B cell (primary cell): Measurements from ENCODE around the gene TMEM87B. TPM values are rescaled to one million over a fixed set of nuclear protein-coding genes. Genes with fewer than 3 reads are reported as not detected.

Experiments used
- ATAC-seq: fragments of 200-7000 bp; cut with Tn5 transposase; one replicate; pipeline ENCODE4 v1.10.0; 2021; ENCODE audit warnings: low read depth, mild to moderate bottlenecking, moderate number of reproducible peaks, moderate library complexity
- CTCF ChIA-PET: fragments of 350-600 bp; sonication (Branson Sonifier 250); formaldehyde crosslinking; loops from one replicate; lab custom pipeline; 2021; ENCODE audit warnings: antibody characterized with exemption, inconsistent platforms; lab: Charles Lee
- POLR2A ChIA-PET: fragments of 350-600 bp; sonication (Branson Sonifier 250); formaldehyde crosslinking; loops from one replicate; lab custom pipeline; 2021; ENCODE audit warnings: antibody characterized with exemption; lab: Charles Lee
- DNase-seq: peaks from one replicate; pipeline ENCODE4 v3.0.0; 2013
- H2AFZ ChIP-seq: 2 replicates; pipeline ENCODE4 v1.6.1; 2012; ENCODE audit warnings: mild to moderate bottlenecking, low read depth, low read length; ENCODE audit not compliant: insufficient read depth, poor library complexity, severe bottlenecking
- H3K27ac ChIP-seq, 2 donors: 1 replicate in 1 of 2; 2 replicates in 1 of 2; pipeline ENCODE4 v1.5.1; 2012 to 2013; ENCODE audit warnings: low read length in 2 of 2, mild to moderate bottlenecking in 2 of 2, moderate library complexity in 1 of 2
- H3K27me3 ChIP-seq, 4 experiments: fragments of 200-600 bp in 1 of 4; sonication (generic) in 1 of 4; replicated peaks in 1 of 4; 1 replicate in 2 of 4; 2 replicates in 2 of 4; pipeline versions ENCODE4 v1.6.1 to v1.7.0; 2013 to 2016; ENCODE audit warnings: low read length in 3 of 4, mild to moderate bottlenecking in 2 of 4, mixed read lengths in 1 of 4, moderate library complexity in 1 of 4; ENCODE audit not compliant: insufficient read depth in 4 of 4, control insufficient read depth in 3 of 4; ENCODE audit errors: control extremely low read depth in 1 of 4
- H3K36me3 ChIP-seq, 2 experiments: replicated peaks in 1 of 2; 1 replicate in 1 of 2; 2 replicates in 1 of 2; pipeline versions ENCODE4 v1.6.1 to v1.7.1; 2013; ENCODE audit warnings: low read length in 1 of 2; ENCODE audit not compliant: insufficient read depth in 2 of 2, control insufficient read depth in 1 of 2; ENCODE audit errors: control extremely low read depth in 1 of 2, extremely low read depth in 1 of 2
- H3K4me1 ChIP-seq, 2 donors: fragments of 200-600 bp in 1 of 2; sonication (generic) in 1 of 2; 1 replicate in 1 of 2; 2 replicates in 1 of 2; pipeline versions ENCODE4 v1.5.1 to v1.6.1; 2013 to 2017; ENCODE audit warnings: low read length in 2 of 2; ENCODE audit not compliant: control insufficient read depth in 2 of 2, insufficient read depth in 2 of 2
- H3K4me2 ChIP-seq: replicated peaks from 2 replicates; pipeline ENCODE3; 2012; ENCODE audit warnings: mild to moderate bottlenecking, low read depth, low read length; ENCODE audit not compliant: poor library complexity, severe bottlenecking
- H3K4me3 ChIP-seq, 5 experiments: fragments of 200-600 bp in 1 of 5; sonication (generic) in 1 of 5; 1 replicate in 3 of 5; 2 replicates in 2 of 5; pipeline versions ENCODE4 v1.5.1 to v1.7.0; 2011 to 2016; ENCODE audit warnings: low read length in 4 of 5, mild to moderate bottlenecking in 4 of 5, low read depth in 2 of 5, control low read depth in 1 of 5, moderate library complexity in 1 of 5; ENCODE audit not compliant: insufficient read depth in 1 of 5; ENCODE audit errors: control extremely low read depth in 1 of 5, extremely low read depth in 1 of 5
- H3K79me2 ChIP-seq: fragments of 200-600 bp; sonication (generic); one replicate; pipeline ENCODE4 v1.6.0; 2016; ENCODE audit warnings: low read length; ENCODE audit not compliant: control insufficient read depth, insufficient read depth
- H3K9ac ChIP-seq: fragments of 200-600 bp; sonication (generic); 2 replicates; pipeline ENCODE4 v1.6.1; 2017; ENCODE audit warnings: mild to moderate bottlenecking, low read length, moderate library complexity
- H3K9me3 ChIP-seq, 3 donors: one replicate each; pipeline versions ENCODE4 v1.6.1 to v1.7.1; 2013; ENCODE audit warnings: low read length in 2 of 3; ENCODE audit not compliant: control insufficient read depth in 2 of 3, insufficient read depth in 1 of 3; ENCODE audit errors: control extremely low read depth in 1 of 3
- H4K20me1 ChIP-seq: 2 replicates; pipeline ENCODE4 v1.6.0; 2012; ENCODE audit warnings: mild to moderate bottlenecking, low read length; ENCODE audit not compliant: insufficient read depth, control insufficient read depth, poor library complexity, severe bottlenecking
- H3K27ac Mint-ChIP-seq: one replicate; pipeline ENCODE4 v1.8.0; 2021; ENCODE audit warnings: mixed read lengths
- H3K27me3 Mint-ChIP-seq: one replicate; pipeline ENCODE4 v1.8.0; 2021; ENCODE audit warnings: mixed read lengths
- H3K4me1 Mint-ChIP-seq: one replicate; pipeline ENCODE4 v1.8.0; 2021; ENCODE audit warnings: mixed read lengths
- H3K4me3 Mint-ChIP-seq: one replicate; pipeline ENCODE4 v1.8.0; 2021; ENCODE audit warnings: mixed read lengths
- H3K9me3 Mint-ChIP-seq: one replicate; pipeline ENCODE4 v1.8.0; 2022; ENCODE audit warnings: mixed read lengths; ENCODE audit not compliant: insufficient read depth
- CTCF ChIP-seq: fragments of 200-600 bp; IDR thresholded peaks from one replicate; pipeline ENCODE4 v1.8.0; 2022; ENCODE audit warnings: antibody characterized with exemption, mild to moderate bottlenecking
- EZH2 ChIP-seq: IDR thresholded peaks from 2 replicates; pipeline ENCODE4 v1.6.1; 2012; ENCODE audit warnings: borderline replicate concordance, low read depth, mild to moderate bottlenecking, moderate library complexity, low read length; ENCODE audit not compliant: insufficient read depth, poor library complexity, severe bottlenecking
- WGBS: methylation state at CpG from one replicate; pipeline ENCODE4 v1.1.5; 2013; ENCODE audit warnings: missing lambda C conversion rate; ENCODE audit not compliant: insufficient coverage; 5-methylcytosine and 5-hydroxymethylcytosine counted together
- intact Hi-C: fragments of 100-400 bp; cut with micrococcal nuclease; formaldehyde crosslinking; loops from one replicate; pipeline ENCODE4 v1.10.0; 2022
- polyA plus RNA-seq: library from polyadenylated mRNA; depleted of rRNA; stranded (reverse); fragments of >200 nt; gene quantifications from 2 replicates; pipeline ENCODE4 v1.2.3, GENCODE V29; 2012
- total RNA-seq, 2 donors: library from RNA; stranded (reverse); fragments of 120-200 nt in 1 of 2; gene quantifications; 1 replicate in 1 of 2; 2 replicates in 1 of 2; pipeline versions ENCODE4 v1.2.3 to v1.2.4, GENCODE V29; 2013 to 2022

TMEM87B gene
- total and polyA plus RNA-seq, 2 donors (not counting 1 experiment from before 2014, with no cell fraction given) = 9.4 to 21.0 TPM

DNA sequence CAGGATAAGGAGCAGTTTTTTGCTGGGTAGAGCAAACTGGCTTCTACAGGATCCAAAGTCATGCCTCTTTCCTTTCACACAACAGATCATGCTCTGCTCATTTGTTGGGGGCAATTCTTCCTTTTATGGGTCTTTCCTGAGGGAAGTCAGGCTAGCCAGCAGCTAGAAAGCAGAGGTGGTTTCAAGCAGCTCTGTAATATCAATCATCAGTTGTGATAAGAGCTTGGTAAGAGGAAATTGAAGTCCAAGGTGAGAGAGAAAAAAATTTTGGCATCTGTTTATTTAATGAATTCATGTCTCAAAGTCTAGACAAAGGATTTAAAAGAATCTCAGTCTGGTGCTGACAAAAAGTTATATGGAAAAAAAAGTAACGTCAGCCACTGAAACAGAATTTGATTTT lies 6.2 kb downstream of the TMEM87B start:
- H3K4me1 Mint-ChIP-seq = peaks cover 52% of the 10 kb centered on the region
- peaks cover 13% of the 10 kb centered on the region for H4K20me1 ChIP-seq
- no peak overlapping the region for H3K27ac ChIP-seq
- peaks cover 57% of the 10 kb centered on the region for H3K79me2 ChIP-seq
- no peak overlapping the region for H2AFZ ChIP-seq
- H3K9ac ChIP-seq = no peak overlapping the region
- POLR2A ChIA-PET = no interaction called here
- H3K9me3 Mint-ChIP-seq = no peaks in the 10 kb centered on the region
- no peak for ATAC-seq
- no peak for DNase-seq
- no peaks in the 10 kb centered on the region for H3K27me3 Mint-ChIP-seq
- TF ChIP-seq CTCF = no peak
- no peak for TF ChIP-seq EZH2
- peaks cover 9 to 13% of the 10 kb centered on the region in 2 donors for H3K4me1 ChIP-seq
- no peak overlapping the region for H3K4me2 ChIP-seq
- intact Hi-C loops = no loop called here
- H3K4me3 Mint-ChIP-seq = no peak overlapping the region
- H3K27ac Mint-ChIP-seq = no peak overlapping the region
- H3K27me3 ChIP-seq = no peaks in the 10 kb centered on the region
- H3K9me3 ChIP-seq = no peaks in the 10 kb centered on the region
- H3K4me3 ChIP-seq = no peak overlapping the region
- CTCF ChIA-PET = no interaction called here
- WGBS = no CpG with 5 or more reads among the region's 1 CpG
- H3K36me3 ChIP-seq = peaks cover 10 to 52% of the 10 kb centered on the region in 2 experiments

GRCh38 chr2:112061840-112062239 lies 6.8 kb downstream of the TMEM87B start:
- Histone ChIP-seq H3K79me2 (peaks cover 53% of the 10 kb centered on the region), H3K27me3 (no peaks in the 10 kb centered on the region), H3K9ac (no peak overlapping the region), H3K27ac (no peak overlapping the region), H3K4me3 (no peak overlapping the region), H3K9me3 (no peaks in the 10 kb centered on the region), H2AFZ (no peak overlapping the region), H3K4me2 (no peak overlapping the region), H3K36me3 (peaks cover 11 to 56% of the 10 kb centered on the region in 2 experiments), H4K20me1 (peaks cover 14% of the 10 kb centered on the region), H3K4me1 (peaks cover 4 to 7% of the 10 kb centered on the region in 2 donors)
- no peak overlapping the region for H3K4me3 Mint-ChIP-seq
- WGBS = no CpG with 5 or more reads among the region's 2 CpGs
- no peaks in the 10 kb centered on the region for H3K9me3 Mint-ChIP-seq
- ChIA-PET CTCF (interaction anchor here (0.7 kb wide), 1 partner anchor 174 kb away, joined by 3 read pairs; no protein-coding TSS in a partner anchor), POLR2A (no interaction called here)
- H3K27me3 Mint-ChIP-seq = no peaks in the 10 kb centered on the region
- intact Hi-C loops = no loop called here
- H3K4me1 Mint-ChIP-seq = peaks cover 47% of the 10 kb centered on the region
- no peak overlapping the region for H3K27ac Mint-ChIP-seq
- DNase-seq (no peak), ATAC-seq (no peak)
- TF ChIP-seq CTCF (no peak), EZH2 (no peak)
